Left ventricle myocardium inferior (tissue), 1 donor: ENCODE measurements around the gene CACNA1C. TPM values are rescaled to one million over a fixed set of nuclear protein-coding genes. Genes with fewer than 3 reads are reported as not detected.

Experiments
- DNase-seq: peaks from one replicate; pipeline ENCODE4 v3.0.0-alpha.2; 2020
- H3K27ac ChIP-seq: fragments of 200-600 bp; replicated peaks from 2 replicates; pipeline ENCODE4 v1.8.0; 2021
- H3K27me3 ChIP-seq: fragments of 200-600 bp; 2 replicates; pipeline ENCODE4 v1.8.0; 2021; ENCODE audit warnings: low read depth
- H3K36me3 ChIP-seq: fragments of 200-600 bp; 2 replicates; pipeline ENCODE4 v1.8.0; 2021
- H3K4me1 ChIP-seq: fragments of 200-600 bp; 2 replicates; pipeline ENCODE4 v1.8.0; 2021
- H3K4me3 ChIP-seq: fragments of 200-600 bp; 2 replicates; pipeline ENCODE4 v1.8.0; 2021; ENCODE audit warnings: mild to moderate bottlenecking, moderate library complexity
- H3K9me3 ChIP-seq: fragments of 200-600 bp; replicated peaks from 2 replicates; pipeline ENCODE4 v1.8.0; 2021
- intact Hi-C: fragments of 100-400 bp; cut with micrococcal nuclease; formaldehyde crosslinking; loops from one replicate; pipeline ENCODE4 v1.11.0; 2022
- total RNA-seq: library from RNA; stranded (reverse); fragmentation: NEBNext Ultra II Directional; extraction: Animal tissue kit (Norgen Biotek cat#: 25700); gene quantifications from one replicate; pipeline ENCODE4 v1.2.1, GENCODE V29; 2021
- TF ChIP-seq, protein P1 (sequence below): fragments of 200-600 bp; IDR thresholded peaks from 2 replicates; pipeline ENCODE4 v1.8.0; 2021; ENCODE audit warnings: antibody characterized with exemption, mild to moderate bottlenecking, borderline replicate concordance
- donor health status: DM: no; HTN: yes; CAD: no; lungs with severe emphysema.

CACNA1C gene
- total RNA-seq, 1 donor from 2014 or later, result 137 TPM

DNA sequence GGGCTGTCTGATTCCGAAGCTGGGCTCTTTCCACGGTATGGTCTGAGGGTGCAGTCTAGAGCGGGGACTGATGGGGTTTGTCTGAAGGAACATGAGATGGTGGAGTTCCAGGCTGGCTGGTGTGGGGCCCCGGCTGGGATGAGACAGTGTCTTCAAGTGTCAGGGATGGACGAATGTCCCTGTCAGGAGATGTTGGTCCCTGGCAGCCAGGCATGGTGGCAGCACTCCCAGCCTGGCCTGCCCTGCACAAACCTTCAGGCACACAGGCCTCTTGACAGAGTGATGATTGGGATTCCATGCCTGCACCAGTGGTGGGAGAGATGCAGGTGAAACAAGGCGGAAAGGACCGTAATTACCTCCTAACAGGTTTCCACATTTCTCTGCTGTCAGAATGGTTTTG, 221.9 kb downstream of the CACNA1C start:
- no peak for DNase-seq
- intact Hi-C loops, result no loop called here

DNA sequence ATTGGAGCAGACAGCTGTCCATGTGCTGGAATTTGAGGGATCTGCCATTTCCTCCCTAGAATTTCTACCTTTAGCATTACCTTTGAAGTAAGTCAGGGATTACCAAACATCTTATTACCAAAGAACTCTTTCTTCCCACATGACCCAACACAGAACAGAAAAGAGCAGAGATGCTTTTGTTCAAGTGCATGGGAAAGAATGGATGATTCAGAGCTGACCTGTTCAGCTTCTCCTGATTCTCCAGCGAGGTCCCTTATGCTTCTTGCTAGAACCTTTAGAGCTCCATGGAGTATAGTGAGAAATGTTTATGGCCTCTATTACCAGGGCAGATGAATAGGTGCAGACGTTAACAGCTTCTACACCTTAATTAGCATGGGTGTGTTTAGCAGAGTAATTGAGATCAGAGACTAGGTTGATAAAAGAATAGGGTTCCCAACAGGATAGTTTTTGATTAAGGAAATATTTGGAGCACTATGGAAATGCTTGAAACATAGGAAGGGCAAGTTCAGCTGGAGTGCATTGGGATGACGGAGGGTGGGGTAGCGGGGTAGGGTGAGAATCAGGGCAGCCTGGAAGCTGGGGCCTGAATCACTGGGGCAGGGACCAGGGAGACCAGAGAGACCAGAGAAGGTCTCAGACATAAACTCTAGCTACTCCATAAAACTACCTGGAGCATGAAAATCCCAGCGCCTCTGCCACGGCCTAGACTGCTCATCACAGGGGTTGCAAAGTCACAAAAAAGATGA, 223.7 kb downstream of the CACNA1C start:
- TF ChIP-seq, protein P1, sequence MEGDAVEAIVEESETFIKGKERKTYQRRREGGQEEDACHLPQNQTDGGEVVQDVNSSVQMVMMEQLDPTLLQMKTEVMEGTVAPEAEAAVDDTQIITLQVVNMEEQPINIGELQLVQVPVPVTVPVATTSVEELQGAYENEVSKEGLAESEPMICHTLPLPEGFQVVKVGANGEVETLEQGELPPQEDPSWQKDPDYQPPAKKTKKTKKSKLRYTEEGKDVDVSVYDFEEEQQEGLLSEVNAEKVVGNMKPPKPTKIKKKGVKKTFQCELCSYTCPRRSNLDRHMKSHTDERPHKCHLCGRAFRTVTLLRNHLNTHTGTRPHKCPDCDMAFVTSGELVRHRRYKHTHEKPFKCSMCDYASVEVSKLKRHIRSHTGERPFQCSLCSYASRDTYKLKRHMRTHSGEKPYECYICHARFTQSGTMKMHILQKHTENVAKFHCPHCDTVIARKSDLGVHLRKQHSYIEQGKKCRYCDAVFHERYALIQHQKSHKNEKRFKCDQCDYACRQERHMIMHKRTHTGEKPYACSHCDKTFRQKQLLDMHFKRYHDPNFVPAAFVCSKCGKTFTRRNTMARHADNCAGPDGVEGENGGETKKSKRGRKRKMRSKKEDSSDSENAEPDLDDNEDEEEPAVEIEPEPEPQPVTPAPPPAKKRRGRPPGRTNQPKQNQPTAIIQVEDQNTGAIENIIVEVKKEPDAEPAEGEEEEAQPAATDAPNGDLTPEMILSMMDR, result no peak
- Histone ChIP-seq H3K27me3 (no peaks in the 10 kb centered on the region), H3K36me3 (no peaks in the 10 kb centered on the region), H3K9me3 (no peaks in the 10 kb centered on the region), H3K4me1 (peaks cover 86% of the 10 kb centered on the region), H3K27ac (peak overlapping the region; percentile 16), H3K4me3 (no peak overlapping the region)
- no peak for DNase-seq
- intact Hi-C loops, result no loop called here

More for the DNA sequence above, 221.9 kb downstream of the CACNA1C start:
- Histone ChIP-seq H3K27ac (peak overlapping the region; percentile 56), H3K9me3 (no peaks in the 10 kb centered on the region), H3K36me3 (no peaks in the 10 kb centered on the region), H3K27me3 (no peaks in the 10 kb centered on the region), H3K4me3 (no peak overlapping the region), H3K4me1 (peaks cover 77% of the 10 kb centered on the region)
- TF ChIP-seq, protein P1, result no peak

DNA sequence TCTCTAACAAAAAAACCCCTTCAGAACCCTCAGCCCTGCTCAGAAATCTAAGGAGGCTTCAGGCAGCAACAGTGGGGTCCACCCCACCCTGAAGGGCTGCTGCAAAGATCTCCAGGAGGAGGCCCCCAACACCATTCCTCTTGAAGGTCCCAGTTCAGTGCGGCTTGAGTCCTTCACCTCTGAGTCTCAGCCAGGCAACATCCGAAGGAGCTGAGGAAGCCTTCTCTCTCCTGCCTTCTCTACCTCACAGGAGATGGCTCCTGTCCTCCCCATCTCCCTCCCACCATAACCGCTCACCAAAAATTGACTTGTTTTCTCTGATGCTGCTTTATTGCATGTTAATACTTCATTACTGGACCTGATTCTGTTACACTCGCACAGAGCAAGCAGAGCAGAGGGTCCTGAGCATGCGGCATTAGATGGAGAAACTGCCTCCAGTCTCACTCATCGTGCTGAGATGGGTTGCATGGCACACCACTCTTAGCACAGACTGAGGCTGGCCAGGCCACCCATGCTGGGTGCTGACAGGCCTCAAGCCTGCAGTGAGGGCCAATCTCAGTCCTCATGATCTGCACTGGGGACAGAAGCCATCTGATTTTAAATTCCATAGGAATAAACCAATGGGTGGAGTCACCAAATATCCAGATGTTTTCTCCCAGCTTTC, 224.8 kb downstream of the CACNA1C start:
- Histone ChIP-seq H3K4me3 (no peak overlapping the region), H3K9me3 (no peaks in the 10 kb centered on the region), H3K4me1 (peaks cover 86% of the 10 kb centered on the region), H3K36me3 (no peaks in the 10 kb centered on the region), H3K27me3 (no peaks in the 10 kb centered on the region), H3K27ac (peak overlapping the region; percentile 36)
- intact Hi-C loops, result no loop called here
- no peak for DNase-seq
- TF ChIP-seq, protein P1, result no peak

DNA sequence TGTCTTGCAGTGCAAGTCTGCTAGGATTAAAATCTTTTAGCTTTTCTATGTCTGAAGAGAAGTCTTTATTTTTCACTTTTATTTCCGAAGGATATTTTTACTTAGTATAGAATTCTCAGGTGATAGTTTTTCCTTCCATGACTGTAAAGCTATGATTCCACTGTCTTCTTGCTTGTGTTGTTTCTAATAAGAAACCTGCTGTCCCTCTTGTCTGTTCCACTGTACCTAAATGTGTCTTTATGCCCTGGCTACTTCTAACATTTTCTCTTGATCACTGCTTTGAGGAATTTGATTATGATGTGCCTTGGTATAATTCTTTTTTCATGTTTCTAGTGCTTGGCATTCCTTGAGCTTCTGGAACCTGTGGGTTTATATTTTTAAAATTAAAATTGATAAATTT, 228.7 kb downstream of the CACNA1C start:
- no peak for DNase-seq
- H3K4me3 ChIP-seq, result no peak overlapping the region
- H3K9me3 ChIP-seq, result no peaks in the 10 kb centered on the region
- H3K27ac ChIP-seq, result peak overlapping the region; percentile 83
- H3K36me3 ChIP-seq, result no peaks in the 10 kb centered on the region
- intact Hi-C loops, result loop anchor here (10.0 kb wide), 1 partner anchor 227 kb away; the partner anchor contains the start of gene CACNA1C
- TF ChIP-seq, protein P1, result no peak
- H3K4me1 ChIP-seq, result peaks cover 86% of the 10 kb centered on the region
- no peaks in the 10 kb centered on the region for H3K27me3 ChIP-seq

DNA sequence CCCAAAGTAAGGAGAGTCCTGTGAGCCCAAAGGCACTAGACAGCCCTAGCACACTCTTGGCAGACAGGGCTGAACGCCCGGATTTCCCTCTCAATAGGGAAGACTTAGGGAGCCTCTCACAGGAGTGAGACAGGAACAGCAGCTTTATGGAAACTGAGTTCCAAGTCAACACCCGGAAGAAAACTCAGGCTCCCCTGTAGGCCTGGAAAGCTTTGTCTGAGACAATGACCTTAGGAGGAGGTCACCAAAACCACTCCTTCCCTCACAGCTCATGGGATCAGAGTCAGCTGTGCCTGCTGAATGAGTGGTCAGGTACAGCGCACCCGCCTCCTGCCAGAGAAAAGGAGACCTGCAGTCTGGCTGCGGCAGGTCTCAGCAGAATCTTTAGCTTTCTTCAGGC, 229.5 kb downstream of the CACNA1C start:
- Histone ChIP-seq H3K4me1 (peaks cover 88% of the 10 kb centered on the region), H3K27ac (peak overlapping the region; percentile 83), H3K9me3 (no peaks in the 10 kb centered on the region), H3K36me3 (no peaks in the 10 kb centered on the region), H3K4me3 (no peak overlapping the region), H3K27me3 (no peaks in the 10 kb centered on the region)
- TF ChIP-seq, protein P1, result peak; percentile 37
- intact Hi-C loops, result loop anchor here (10.0 kb wide), 1 partner anchor 228 kb away; the partner anchor contains the start of gene CACNA1C
- no peak for DNase-seq
